NOMO-1 (cell line): Measurements from ENCODE around the gene RANBP2.

Source experiments
- DNase-seq, 2 experiments: peaks; one replicate each; lab custom pipeline; 2025; ENCODE audit not compliant: unreplicated experiment in 2 of 2; lab: John Stamatoyannopoulos, UW

The RANBP2 gene

DNA sequence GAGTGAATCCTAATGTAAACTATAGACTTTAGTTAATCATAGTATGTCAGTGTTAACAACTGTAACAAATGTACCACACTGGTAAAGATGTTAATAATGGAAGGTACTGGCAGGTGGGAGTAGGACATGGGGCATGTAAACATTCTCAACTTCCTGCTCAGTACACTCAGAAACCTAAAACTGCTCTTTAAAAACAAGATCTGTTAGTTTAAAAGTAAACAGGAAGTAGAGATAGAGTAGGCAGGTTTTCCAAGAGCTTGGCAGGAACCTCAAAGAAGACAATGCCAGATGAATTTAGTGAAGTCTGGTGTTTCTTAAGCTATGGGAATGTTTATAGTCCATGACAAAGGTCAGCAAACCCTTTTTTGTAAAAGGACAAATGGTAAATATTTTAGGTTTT is 113.9 kb downstream of the RANBP2 start:
- DNase-seq, result no peak

DNA sequence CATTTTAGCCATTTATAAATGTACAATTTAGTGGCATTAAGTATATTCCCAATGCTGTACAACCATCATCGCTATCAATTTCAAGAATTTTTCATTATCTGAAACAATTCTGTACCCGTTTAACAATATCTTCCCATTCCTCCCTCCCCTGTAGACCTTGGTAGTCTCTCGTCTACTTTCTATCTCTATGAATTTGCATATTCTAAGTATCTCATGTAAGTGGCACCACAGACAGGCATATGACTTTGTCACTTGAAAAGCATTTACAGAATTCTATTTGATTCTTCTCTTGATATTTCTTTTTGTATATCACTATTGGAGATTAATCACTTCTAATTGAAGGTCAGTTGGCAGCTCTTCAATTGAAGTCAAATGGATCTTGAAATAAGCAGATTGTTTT is 115.3 kb downstream of the RANBP2 start:
- DNase-seq, result no peak

DNA sequence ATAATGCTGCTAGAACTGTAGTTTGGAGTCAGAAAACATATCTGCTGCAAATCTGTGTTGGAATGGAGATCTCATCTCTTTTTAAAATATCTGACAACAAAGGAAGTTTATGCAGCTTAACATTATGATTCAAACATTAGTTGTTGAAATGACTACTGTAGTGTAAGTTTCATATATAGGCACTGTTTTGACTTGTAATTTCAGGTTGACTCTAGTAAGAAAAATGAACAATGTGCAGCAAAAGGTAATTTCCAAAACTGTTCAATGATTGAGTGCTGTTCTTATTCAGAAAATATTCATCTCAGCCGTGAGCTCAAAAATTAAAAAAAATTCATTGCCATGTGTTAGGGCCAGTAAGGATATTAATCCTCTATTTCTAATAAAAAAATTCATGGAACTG is 115.8 kb downstream of the RANBP2 start:
- DNase-seq, result no peak
